HG03175 (cell line): Measurements from ENCODE around the gene CAND1.
"Not testable (repeated sequence)": the region's sequence is repeated elsewhere in the genome, so short reads cannot be mapped to it uniquely, and the experiment has no call there.

Experiments
- ATAC-seq: cut with Tn5 transposase; IDR thresholded peaks from one replicate; pipeline ENCODE4 v1.9.1; 2021; ENCODE audit warnings: mild to moderate bottlenecking, moderate library complexity; ENCODE audit not compliant: unreplicated experiment

CAND1 gene

GRCh38 chr12:67339530-67339929 lies 70.4 kb downstream of the CAND1 start:
- ATAC-seq = no peak

- not testable (repeated sequence) for ATAC-seq
Measured at GRCh38 chr12:67341086-67341485, 71.9 kb downstream of the CAND1 start.

- ATAC-seq = no peak
Measured at GRCh38 chr12:67344979-67345710, 76.0 kb downstream of the CAND1 start.

- no peak for ATAC-seq
Measured at GRCh38 chr12:67348683-67349082, 79.5 kb downstream of the CAND1 start.

GRCh38 chr12:67352682-67353081 lies 83.5 kb downstream of the CAND1 start:
- ATAC-seq = no peak

GRCh38 chr12:67354322-67354721 lies 85.2 kb downstream of the CAND1 start:
- ATAC-seq = no peak

GRCh38 chr12:67354966-67355365 lies 85.8 kb downstream of the CAND1 start:
- no peak for ATAC-seq

- ATAC-seq = peak; percentile 59
Measured at GRCh38 chr12:67355428-67356379, 86.5 kb downstream of the CAND1 start.

- no peak for ATAC-seq
Measured at GRCh38 chr12:67356380-67356774, 87.2 kb downstream of the CAND1 start.

GRCh38 chr12:67357376-67358125 lies 88.4 kb downstream of the CAND1 start:
- ATAC-seq = no peak

GRCh38 chr12:67358781-67359338 lies 89.7 kb downstream of the CAND1 start:
- ATAC-seq = no peak

- no peak for ATAC-seq
Measured at GRCh38 chr12:67362526-67362925, 93.4 kb downstream of the CAND1 start.

GRCh38 chr12:67364228-67364627 lies 95.1 kb downstream of the CAND1 start:
- ATAC-seq = no peak

GRCh38 chr12:67365131-67365530 lies 96.0 kb downstream of the CAND1 start:
- ATAC-seq = no peak

GRCh38 chr12:67367843-67368242 lies 98.7 kb downstream of the CAND1 start:
- ATAC-seq = no peak
